HG02642 (cell line): ENCODE measurements around the gene OSBP2.

ENCODE experiments used
- ATAC-seq: cut with Tn5 transposase; IDR thresholded peaks from one replicate; pipeline ENCODE4 v1.9.1; 2021; ENCODE audit warnings: mild to moderate bottlenecking; ENCODE audit not compliant: unreplicated experiment, poor library complexity

OSBP2 gene

DNA sequence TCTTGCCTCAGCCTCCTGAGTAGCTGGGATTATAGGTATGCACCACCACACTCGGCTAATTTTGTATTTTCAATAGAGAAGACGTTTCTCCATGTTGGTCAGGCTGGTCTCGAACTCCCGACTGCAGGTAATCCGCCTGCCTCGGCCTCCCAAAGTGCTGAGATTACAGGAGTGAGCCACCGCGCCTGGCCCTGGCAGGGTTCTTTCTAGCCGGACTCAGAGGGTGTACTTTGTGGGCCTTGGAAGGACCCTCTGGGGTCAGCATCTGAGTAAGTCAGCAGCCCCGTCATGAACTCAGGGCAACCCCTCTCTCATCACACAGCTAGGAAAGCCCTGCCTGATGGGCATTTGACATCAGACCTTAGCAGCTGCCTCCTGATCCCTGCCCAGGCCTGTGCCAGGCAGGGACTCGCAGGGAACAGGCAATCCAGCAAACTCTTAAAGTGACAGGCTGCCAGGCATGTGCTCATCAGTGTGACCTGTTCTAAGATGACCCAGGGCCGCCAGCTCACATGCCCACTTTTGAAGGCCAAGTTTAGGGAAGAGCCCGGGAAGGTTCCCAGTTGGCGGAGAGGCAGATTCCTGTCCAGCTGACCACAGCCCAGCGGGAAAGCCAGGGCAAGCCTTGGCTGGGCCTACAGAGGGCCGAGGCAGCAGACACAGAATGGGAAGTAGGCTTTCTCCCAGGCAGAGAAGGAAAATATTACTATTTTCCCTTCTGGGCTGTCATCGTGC lies 181.0 kb downstream of the OSBP2 start:
- no peak for ATAC-seq

DNA sequence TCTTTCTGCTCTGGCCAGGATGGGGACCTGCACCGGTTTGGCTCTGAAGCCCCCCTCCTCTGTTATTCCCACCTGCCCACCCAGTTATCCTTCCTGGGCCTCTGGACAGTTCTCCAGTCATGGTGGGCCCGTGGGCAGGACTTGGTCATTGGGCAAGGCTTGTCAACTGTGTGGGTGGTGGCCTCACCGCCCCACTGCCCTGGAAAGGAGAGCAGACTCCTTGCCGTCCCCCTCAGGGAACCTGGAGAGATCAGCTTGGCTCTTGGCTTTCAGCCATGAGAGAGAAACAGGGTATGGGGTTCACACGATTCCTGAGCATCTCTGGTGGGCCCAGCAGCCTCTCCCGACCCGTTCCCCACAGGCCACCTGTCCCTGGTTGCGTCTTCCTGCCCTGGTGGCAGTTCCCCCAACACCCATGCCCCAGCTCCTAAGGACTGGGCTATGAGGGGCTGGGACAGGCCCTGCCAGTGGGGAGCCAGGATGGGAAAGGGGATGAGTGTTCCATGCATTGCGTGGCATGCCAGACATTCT lies 181.6 kb downstream of the OSBP2 start:
- no peak for ATAC-seq

DNA sequence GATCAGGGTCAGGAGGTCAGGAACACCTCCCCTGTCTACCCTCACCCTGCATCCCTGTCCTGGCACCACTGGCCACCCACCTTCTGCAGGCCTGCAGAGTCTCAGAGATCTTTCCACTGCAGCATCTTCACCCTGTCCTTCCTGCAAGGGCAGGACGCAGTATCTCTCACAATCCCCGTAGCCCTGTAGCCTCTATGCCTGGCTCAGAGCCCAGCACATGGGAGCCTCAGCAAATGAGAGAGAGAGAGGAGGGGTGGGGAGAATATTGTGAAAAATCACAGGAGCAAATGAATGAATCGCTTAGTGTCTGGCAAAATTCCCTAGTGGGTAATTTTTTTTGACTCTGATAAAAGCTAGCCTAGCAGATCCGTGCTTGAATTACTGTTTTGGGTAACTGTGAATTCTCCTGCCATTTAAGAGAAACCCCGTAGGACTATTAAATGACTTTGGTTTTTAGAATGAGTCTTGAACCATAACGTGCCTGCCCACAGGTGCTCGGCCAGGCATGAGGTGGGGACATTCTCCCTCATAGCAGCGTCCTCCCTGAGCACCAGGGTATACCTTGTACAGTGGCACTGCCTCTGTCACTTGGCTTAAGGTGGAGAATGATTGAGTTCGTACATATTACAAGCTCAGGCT lies 182.4 kb downstream of the OSBP2 start:
- ATAC-seq, result no peak

DNA sequence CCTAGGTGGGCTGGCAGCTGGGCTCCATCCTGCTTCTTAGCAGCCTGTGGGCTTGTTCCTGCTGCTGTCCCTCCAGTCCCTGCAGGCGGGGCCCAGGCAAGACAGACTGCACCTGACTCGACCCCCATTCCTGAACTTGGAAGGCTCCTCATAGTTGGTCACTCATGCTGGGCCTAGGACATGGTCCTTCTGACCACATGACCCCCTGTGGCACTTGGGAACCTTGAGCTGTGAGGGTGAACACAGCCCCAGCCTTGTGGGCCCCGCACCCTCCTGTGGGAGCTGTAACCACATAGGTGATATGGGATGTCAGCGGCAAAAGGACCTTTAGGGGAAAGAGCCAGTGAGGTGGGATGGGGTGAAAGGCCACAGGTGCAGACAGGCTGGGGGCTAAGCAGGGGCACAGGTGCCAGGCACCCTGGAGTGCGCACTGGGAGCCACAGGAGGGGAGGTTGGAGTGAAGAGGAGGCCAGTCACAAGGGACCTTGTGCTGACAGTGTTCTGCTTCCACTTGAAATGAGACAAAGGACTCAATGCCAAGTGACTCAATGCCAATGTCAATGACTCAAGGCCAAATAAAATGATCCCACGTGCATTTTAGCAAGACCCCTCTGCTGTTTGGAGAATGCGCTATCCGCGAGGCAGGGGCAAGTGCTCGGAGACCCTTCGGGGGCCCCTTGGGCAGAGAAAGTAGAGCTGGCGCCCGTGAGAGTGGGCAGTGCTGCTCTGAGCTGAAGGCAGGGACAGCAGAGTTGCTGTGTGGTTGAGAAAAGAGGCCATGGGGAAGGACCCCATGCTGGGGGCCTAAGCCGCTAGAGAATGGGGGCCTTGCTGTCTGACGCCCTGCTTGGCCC lies 183.2 kb downstream of the OSBP2 start:
- ATAC-seq, result no peak

DNA sequence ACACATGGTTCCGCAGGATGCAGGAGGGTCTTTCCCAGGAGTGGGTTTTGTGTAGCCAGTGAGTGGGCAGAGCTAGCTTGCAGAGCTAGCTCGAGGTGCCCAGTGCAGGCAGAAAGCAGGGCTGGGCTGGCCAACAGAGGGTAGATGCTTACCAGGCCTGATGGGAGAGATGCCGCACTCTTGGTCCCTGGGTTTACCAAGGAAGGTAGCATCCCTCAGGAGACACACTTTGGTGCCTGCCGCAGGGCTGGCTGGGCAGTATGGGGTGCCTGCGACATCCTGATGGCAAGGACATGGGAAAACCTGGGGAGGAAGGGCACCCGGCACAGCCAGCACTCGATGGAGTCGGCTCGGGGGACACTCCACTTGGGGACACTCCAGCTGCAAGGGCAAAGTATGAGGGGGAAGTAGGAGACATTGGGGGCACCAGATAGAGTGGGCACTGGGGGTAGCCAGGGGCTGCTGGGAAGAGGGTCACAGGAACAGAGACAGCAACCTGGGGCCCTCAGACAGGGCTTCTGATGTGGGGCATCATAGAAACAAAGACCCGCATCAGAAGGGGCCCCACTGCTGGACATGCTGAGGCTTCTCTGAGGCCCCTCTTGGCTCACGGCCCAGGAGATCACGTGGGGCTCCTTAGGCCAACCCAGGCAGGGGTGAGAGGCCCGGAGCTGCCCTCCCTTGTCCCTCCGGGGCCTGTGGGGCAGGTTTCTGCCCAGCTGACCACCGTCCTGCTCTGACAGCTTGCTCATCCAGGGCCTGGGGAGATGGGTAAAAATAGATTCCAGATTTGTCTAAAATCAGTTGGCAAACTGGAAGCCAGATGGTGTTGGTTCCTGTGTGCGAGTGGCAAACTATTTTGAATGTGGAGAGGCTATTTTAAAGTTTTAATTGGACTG lies 184.1 kb downstream of the OSBP2 start:
- no peak for ATAC-seq

DNA sequence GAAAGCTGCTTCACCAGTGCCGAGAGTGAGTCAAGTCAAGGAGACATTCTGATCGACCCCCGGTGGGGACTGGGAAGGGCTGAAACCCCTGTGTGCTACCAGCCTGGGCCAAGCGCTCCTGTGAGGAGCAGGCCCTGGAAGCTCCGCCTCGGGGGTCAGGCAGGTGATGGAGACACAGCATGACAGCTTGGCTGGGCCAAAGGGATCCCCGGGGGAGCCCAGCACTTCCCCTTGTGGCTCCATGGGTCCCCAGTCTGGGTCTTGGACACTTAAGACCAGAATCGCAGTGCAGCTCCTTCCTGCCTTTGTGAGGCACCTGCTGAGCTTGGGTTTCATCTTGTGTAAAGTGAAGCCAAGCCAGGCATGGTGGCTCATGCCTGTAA lies 184.7 kb downstream of the OSBP2 start:
- no peak for ATAC-seq

DNA sequence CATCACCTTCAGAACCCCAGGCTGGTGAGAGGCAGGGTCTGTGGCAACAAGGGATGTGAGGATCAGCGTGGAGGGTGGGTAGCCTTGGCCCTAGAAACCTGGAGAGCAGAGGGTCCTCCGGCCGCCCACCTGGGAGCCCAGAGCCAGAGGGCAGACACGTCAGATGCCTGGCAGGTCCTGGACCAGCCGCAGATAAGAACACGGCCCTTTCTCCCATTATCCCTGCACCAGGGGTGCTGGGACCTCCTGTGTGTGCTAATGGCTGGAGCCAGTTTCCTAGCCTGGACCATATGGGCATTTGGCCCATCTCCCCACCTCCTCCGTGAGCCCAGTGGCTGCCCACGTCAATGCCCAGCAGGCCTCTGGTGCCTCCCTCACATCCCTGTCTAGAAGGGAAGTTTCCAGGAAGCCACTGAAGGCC lies 185.5 kb downstream of the OSBP2 start:
- ATAC-seq, result no peak

DNA sequence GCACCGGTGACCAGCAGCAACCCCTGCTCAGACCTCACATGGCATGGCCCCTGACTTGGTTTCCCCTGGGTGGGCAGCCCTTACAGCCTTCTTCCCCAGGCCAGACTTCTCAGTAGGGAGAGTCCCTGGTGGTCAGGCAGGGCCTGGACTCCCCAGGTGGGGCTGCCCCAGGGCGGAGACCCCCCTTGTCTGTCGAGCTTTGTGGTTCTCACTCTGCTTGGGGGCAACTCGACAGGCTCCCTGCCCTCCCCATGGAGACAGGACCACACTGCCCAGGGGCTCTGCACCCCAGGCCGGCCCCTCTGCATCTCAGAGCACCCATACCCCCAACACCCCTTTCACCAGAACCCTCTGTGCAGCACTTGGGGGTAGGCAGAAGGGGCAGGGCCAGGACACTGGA lies 186.2 kb downstream of the OSBP2 start:
- ATAC-seq, result no peak

DNA sequence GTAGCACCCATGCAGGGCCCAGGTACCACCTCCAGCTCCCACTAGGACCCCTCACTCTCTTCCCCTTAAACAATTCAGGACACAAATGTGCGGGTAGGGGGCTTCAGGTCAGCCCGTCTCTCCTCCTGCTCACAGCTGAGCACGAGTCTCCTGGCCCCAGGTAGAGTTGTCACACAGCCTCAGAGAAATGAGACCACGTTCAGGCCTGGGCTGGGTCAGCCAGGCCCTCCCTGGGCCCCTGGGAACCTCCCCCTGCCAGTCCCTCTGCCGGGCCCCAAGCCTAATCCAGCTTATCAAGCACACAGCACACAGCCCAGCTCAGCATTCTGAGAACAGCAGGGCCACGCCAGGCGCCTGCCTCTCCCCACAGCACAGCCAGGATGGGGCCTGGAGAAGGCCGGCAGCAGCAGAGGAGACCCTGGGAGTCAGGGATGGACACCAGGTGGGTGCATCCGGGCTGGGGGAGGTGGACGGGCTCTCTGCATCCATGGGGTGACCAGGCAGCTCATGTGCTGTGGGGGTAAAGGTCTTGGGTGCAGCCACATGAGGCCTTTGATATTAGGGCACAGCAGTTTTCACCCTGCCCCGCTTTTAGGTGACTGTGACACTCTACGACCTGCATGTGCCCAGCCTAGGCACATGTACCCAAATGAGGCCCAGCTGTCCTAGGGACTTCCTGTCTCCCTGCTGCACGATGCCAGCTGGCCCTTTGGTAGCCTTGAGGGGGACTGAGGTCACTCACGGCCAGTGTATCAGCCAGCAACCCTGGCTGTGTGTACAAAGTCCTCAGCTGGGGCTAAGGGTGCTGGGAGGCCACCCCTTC lies 186.9 kb downstream of the OSBP2 start:
- ATAC-seq, result no peak

DNA sequence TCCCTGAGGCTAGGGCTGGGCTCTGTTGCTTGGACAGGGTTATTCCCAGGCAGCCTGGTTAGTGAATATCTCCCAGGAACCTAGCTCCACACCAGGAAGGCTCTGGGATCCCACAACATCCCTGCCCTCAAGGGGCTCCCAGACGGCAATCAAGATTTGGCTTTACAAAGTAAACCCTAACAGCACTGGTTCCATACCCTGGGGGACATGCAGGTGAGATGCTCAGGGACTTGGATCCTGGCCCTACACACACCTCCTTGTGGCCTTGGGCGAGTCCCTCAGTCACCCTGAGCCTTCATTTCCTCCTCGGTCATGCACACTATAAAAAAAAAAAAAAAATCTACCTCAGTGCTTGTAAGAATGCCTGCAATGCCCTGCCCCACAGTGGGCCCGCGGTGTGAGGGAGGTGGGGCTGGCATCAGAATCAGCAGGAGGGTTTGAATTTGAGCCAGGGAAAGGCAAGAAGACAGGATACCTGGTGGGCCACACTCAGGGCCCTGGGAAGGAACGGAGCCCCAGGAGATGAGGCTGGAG lies 187.6 kb downstream of the OSBP2 start:
- ATAC-seq, result no peak

DNA sequence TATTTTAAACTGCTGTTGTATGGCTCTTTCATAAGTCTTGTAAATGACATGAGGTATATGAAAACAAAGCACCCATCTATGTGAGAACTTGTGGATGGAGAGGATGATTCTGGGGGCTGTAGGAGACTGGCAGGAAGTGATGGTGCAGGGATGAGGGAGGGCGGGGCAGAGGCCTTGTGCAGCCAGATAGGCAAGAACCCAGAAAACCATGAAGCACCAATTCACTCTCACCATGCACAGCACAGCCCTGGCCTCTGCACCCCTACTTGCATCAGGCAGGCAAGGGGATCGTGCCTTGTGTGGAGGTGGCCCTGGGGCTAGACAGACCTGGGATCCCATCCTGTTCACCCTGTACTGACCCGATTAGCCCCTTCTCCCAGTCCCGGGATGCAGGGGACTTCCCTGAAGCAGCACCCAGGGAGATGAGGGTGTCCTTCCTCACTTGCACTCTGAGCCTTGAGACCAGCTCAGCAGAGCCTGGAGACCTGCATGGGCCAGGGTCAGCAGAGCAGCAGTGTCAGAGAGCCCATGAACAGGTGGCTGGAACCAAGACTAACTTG lies 188.4 kb downstream of the OSBP2 start:
- ATAC-seq, result no peak

DNA sequence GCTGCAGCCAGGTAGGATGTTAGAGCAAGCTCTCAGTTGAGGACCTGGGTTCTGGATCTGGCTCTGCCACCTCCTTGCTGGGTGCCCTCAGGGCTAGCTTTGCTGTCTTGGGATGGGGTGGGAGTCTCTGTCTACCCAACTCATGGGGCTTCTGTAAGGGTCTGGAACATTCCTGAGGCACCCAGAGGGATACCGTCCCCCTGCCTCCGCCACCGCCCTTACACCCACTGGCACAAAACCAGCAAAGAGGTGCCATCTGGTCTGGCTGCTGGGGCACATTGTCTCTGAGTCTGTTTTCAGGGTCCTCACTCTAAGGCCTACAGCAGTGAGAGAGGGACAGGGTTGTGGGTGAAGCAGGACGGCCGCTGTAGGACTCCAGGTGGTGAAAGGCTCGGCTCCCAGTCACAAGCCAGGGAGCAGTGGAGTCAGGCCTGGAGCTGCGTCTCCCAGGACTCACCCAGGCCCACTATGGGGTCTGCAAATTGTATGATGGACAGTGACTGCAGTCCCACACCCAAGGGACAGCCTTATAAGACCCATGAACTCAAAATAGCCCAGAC lies 189.0 kb downstream of the OSBP2 start:
- ATAC-seq, result no peak

DNA sequence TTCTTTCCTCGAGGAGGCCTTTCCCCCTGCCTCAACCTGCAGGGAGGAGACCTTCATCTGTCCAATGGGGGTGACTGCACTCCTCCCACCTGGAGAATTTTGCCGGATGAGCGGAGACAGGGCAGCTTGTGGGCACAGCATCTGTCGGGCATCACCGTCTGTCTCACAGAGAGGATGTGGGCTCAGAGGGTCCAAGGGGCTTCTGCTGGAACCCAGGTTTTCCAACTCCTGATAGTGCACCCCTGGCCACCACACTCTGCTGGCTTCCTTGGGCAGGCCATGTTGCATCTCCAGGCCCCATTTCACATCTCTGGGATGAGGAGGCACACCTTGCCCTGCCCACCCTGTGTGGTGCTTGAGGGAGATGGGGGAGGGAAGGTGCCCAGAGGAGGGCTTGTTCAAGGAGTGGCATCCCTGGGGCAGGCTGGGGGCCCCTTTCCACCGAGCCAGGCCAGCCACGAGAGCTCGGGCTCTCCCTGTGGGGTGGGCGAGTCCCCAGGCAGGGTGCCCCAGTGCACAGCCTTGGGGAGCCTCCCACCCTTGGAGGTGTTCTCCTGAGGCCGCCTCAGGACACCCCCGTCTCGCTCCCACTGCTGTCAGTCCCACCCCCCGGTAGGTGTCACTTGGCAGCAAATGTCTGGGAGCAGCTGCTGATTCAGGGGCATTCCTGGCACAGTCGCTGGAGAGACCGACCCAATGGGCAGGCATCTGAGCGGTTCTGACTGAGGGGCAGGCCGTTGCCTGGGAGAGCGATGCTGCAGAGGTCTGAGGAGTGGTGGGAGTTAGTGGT lies 189.7 kb downstream of the OSBP2 start:
- no peak for ATAC-seq

DNA sequence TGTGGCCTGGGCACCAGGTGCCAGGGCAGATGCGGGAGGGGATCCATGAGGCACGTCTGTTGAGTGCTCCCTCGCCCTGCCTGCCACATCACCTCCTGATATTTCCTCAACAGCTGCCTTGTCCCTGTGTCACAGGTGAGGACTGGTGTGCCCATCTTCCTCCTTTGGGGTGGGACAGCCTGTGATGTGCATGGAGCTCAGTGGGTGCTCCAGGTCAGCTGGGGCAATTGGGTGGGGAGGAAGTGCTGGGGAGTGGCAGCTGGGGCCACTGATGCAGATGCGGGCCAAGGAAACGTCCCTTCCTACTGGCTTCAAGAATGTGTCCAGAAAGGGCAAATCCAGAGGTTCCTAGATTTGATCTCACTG lies 190.3 kb downstream of the OSBP2 start:
- ATAC-seq, result no peak

DNA sequence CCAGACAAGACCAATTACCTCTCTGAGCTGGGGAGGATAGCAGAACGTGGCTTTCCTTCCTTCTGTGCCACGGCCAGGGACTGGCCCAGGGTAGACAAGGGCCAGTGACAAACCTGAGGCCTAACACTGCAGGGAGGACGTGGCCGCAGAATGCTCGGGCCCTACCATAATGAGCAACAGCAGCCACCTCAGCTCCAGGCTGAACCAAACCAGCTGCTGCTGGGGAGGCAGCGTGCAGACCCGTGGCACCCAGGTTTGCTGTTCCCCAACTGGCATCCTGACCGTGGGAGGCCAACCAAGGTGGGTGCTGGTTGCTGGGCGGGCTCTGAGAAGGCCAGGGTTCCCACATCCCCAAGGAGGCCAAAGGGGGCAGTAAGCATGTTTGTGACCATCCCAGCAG lies 190.9 kb downstream of the OSBP2 start:
- no peak for ATAC-seq

DNA sequence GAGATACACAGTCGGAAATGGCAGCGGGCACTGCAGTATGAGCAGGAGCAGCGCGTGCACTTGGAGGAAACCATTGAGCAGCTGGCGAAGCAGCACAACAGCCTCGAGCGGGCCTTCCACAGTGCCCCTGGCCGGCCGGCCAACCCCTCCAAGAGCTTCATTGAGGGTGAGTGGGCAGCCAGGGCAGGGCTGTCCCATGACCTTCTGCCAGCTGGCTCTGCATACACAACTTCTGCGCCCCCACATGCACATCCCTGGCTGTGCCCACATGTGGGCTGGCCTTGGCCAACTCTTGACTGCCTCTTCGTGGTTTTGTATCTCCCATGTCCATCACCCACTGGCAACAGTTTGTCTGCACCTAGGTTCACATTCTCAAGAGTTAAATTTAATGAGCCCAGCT lies 192.8 kb downstream of the OSBP2 start:
- ATAC-seq, result no peak

DNA sequence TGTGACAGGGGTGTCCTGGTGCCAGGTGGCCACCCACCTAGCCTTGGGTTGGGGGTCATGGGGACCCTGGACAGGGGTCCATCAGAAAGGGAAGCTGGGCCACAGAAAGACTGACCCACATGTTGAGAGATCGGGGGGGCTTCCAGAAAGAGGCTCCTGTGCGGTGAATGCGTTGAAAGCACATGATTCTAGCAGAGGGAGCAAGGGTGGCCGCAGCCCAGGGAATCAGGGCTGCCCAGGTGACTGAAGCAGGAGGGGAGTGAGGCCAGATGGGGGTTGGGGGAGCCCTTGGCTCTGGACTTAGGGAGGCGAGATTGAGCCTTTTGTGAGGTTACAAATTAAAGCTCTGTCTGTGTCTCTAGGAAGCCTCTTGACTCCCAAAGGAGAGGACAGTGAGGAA lies 193.2 kb downstream of the OSBP2 start:
- no peak for ATAC-seq
